Measurements from ENCODE around the gene ODF2L.
A peak's percentile ranks its signal among the peaks of the same experiment; 100 is the strongest.
"Not testable (repeated sequence)": the region's sequence is repeated elsewhere in the genome, so short reads cannot be mapped to it uniquely, and the experiment has no call there.

Gene ODF2L

GRCh38 chr1:86387916-86388627 is 8.1 kb downstream of the ODF2L start:
- DNase-seq: no peak

DNA sequence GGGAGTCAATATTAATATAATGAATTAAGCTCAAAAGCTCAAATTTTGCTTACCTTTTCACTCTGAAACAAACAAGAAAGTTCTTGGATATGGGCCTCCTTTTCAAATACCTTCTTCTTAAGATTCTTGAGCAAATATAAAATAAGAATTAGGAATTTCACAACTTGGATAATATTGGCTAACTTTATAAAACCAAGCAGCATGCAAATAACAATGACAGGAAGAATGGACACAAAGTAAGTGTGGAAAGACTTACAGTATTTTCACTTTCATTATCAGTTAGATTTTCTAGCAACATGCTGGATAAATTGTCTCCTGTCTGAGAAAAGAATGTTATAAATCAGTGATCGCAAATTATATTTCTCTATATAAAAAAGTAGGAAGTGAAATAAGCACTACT is 13.2 kb downstream of the ODF2L start:
- no peak for DNase-seq

DNA sequence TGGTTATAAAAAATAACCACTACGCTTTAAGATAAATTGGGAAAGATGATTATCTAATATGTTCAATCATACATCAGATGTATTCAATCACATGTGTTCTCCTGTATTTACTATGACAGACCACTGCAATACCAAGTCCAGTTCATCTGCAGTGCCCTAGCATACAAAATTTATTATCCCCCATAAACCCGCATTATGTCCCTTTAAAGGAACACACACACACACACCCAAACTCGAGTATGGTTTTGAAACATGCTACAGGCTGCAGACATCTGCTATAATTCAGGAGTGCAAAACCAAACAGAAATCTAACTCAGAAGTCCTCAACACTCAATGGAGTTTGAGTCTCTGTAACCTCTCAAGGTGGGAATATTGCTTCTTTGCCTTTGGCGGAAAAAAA is 14.9 kb downstream of the ODF2L start:
- no peak for DNase-seq

- peak; percentile 36 for DNase-seq
Measured at GRCh38 chr1:86380257-86380861, 15.8 kb downstream of the ODF2L start.

- no peak for DNase-seq
Measured at GRCh38 chr1:86378813-86379212, 17.3 kb downstream of the ODF2L start.

DNA sequence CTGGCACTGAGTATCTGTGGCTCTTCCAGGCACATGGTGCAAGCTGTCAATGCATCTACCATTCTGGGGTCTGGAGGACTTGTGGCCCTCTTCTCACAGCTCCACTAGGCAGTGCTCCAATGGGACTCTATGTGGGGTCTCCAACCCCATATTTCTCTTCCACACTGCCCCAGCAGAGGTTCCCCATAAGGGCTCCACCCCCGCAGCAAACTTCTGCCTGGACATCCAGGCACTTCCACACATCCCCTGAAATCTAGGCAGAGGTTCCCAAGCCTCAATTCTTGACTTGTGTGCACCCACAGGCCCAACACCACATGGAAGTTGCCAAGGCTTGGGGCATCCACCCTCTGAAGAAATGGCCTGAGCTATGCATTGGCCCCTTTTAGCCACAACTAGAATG is 18.8 kb downstream of the ODF2L start:
- no peak for DNase-seq

- no peak for DNase-seq
Measured at GRCh38 chr1:86375688-86376087, 20.4 kb downstream of the ODF2L start.

DNA sequence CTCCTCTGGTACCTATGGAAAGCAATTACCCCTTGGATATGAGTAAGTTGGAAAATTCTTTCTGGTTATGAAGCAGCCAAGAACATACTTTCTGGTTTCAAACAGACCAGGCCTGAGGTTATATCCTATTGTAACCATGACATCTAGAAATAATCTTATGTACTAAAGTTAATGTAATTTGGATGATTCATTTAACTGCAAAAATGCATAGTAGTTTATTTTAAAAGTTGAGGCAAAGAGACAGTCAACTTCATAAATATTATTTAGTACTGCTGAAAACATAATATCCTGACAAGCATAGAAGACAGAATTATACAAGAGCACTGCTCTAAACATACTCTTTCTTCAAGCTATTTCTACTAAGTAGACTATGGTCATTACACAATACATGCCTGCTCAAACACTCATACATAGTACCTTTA is 25.5 kb downstream of the ODF2L start:
- DNase-seq: no peak

DNA sequence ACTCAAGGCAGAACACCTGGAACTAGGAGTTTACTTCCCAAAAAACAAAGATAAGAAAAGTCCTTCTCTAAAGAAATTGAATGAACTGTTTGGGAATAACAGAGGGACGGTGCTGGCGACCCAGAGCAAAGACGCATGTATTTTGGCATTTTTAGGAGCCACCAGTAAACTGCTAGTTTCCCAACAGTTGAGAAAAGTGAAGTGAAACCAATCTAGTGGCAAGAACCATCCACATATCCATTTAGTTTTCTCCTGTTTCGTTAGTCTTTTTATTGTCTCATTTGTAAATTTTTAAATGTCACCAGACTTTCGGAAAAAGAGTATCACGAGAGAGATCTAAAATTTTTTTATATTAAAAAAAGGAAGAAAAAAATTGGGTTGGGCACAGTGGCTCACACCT is 30.2 kb downstream of the ODF2L start:
- no peak for DNase-seq

- no peak for DNase-seq
Measured at GRCh38 chr1:86362807-86363206, 33.3 kb downstream of the ODF2L start.

GRCh38 chr1:86357796-86358195 is 38.3 kb downstream of the ODF2L start:
- no peak for DNase-seq

DNA sequence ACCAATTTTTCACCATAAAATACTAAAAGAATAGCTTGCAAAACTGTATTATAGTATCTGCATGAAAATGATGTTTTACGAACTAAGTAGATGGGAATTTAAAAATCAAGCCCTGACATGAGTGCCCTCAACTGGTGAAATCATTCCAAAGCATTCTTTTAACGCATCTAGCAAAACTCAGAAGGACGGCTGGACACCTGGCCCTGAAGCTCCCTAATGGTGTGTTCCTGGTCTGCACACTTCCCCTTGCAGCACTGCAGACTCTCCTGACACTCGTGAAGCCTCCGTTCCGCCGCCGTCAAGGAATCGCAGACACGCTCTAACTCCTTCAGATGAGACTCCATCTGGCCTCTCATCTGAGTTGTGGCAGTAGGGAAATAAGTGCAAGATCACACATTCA is 39.9 kb downstream of the ODF2L start:
- DNase-seq: no peak

GRCh38 chr1:86352086-86352485 is 44.0 kb downstream of the ODF2L start:
- DNase-seq: no peak

DNA sequence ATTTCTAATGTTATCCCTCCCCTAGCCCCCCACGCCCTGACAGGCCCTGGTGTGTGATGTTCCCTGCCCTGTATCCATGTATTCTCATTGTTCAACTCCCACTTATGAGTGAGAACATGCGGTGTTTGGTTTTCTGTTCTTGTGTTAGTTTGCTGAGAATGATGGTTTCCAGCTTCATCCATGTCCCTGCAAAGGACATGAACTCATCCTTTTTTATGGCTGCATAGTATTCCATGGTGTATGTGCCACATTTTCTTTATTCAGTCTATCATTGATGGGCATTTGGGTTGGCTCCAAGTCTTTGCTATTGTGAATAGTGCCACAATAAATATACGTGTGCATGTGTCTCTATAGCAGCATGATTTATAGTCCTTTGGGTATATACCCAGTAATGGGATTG is 45.9 kb downstream of the ODF2L start:
- DNase-seq: not testable (repeated sequence)

- DNase-seq: no peak
Measured at GRCh38 chr1:86346388-86346787, 49.7 kb downstream of the ODF2L start.

DNA sequence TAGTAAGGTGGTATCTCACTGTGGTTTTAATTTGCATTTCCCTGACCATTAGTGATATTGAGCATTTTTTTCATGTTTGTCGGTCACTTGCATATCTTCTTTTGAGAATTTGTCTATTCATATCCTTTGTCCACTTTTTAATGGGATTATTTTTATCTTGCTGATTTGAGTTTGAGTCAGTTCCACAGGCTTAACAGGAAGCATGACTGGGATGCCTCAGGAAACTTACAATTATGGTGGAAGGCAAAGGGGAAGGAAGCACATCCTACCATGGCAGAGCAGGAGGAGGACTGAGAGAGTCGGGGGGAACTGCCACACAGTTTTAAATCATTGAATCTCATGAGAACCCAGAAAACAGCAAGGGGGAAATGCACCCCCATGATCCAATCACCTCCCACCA is 51.1 kb downstream of the ODF2L start:
- no peak for DNase-seq

- no peak for DNase-seq
Measured at GRCh38 chr1:86339906-86340305, 56.2 kb downstream of the ODF2L start.

- no peak for DNase-seq
Measured at GRCh38 chr1:86339014-86339812, 56.9 kb downstream of the ODF2L start.

DNA sequence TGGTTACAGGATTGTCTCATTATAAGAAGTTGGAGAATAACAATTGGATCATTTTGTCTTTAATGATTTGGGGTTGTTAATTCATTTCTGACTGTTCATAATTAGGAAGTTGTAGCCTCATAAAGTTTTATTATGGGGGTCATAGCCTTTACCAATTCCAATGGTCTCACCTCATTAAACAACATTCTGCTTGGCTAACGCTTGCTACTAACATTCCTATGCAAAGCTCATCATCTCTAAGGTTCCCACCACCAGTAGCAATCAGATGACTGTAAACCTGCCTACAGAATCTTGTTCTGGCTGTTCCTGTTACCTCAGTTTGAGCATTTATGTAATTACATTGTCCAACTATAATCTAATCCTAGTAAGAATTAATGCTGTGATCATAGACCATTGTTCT is 60.2 kb downstream of the ODF2L start:
- DNase-seq: no peak

GRCh38 chr1:86325264-86325663 is 70.9 kb downstream of the ODF2L start:
- DNase-seq: no peak

DNA sequence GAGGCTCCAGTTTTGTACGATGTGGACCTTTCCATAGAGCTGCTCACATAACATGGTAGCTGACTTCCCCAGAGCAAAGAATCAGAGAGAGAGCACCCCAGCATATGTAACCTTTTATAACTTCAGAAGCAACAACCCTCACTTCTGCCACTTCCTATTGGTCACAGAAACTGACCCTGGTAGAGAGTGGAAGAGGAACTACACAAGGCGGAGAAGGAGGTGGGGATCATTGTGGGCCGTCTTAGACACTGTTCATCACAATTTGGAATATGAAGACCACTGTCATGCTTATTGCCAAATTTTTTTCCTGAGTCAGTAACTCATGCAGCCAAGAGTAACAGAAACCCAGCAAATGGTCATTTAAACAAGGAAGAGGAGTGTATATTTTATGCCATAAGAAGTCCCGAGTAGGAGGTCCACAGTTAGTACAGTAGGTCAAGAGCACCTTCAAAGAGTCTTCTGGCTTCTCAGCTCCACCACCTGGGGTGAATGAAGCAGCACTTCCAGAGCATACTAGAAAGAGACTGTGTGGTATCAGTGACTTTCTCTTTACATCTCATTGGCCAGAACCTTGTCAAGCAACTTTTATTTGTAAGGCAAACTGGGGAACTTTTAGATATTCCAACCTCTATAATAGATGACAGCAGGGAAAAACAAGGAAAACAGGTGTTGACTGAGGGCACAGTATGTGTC is 71.8 kb downstream of the ODF2L start:
- no peak for DNase-seq

GRCh38 chr1:86322241-86322640 is 73.9 kb downstream of the ODF2L start:
- DNase-seq: no peak

DNA sequence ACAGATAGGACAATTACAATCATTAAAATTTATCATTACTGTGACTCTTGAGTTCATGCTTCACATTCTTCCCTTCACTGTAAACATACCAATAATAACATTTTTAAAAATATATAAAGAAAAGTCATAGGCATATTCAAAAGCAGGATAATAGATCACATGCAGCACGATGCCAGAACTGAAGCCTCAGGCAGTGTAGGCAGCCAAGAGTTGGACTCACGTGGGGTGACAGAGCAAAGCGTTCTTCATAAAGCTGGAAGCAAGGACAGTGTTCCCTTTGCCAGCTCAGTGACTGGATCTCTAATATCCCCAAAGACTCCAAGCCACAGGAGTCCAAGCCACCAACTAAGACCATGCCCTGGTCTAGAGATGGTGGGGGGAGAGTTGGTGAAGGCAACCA is 77.7 kb downstream of the ODF2L start:
- no peak for DNase-seq
